GM21528 (cell line): ENCODE results near the gene GAS7.
"Not testable (repeated sequence)": the region's sequence is repeated elsewhere in the genome, so short reads cannot be mapped to it uniquely, and the experiment has no call there.

Experiments
- ATAC-seq: cut with Tn5 transposase; IDR thresholded peaks from one replicate; pipeline ENCODE4 v1.9.1; 2021; ENCODE audit warnings: mild to moderate bottlenecking, moderate library complexity; ENCODE audit not compliant: unreplicated experiment, low FRiP score

The GAS7 gene

GRCh38 chr17:9928601-9929333 is 269.6 kb downstream of the GAS7 start:
- ATAC-seq: no peak

- ATAC-seq: no peak
These were observed 272.1 kb downstream of the GAS7 start for GRCh38 chr17:9926150-9926804.

DNA sequence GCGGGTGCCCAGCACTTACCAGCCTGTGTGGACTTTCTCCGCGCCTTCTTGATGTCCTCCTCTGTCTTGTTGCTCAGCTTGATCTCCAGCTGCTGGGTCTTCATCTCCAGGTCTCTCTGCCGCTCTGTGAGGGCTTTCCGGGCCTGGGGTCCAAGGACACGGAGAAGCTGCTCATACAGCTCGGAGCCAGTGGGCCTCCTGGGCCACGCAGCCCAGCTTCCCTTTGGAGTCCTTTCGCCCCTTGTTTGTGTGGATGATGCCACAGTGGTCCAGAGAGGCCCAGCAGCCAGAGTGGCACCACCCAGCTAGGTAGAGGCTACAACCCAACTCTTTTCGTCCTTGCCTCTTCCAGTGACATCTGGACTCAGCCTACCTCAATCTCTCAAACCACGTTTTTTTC is 272.9 kb downstream of the GAS7 start:
- no peak for ATAC-seq

DNA sequence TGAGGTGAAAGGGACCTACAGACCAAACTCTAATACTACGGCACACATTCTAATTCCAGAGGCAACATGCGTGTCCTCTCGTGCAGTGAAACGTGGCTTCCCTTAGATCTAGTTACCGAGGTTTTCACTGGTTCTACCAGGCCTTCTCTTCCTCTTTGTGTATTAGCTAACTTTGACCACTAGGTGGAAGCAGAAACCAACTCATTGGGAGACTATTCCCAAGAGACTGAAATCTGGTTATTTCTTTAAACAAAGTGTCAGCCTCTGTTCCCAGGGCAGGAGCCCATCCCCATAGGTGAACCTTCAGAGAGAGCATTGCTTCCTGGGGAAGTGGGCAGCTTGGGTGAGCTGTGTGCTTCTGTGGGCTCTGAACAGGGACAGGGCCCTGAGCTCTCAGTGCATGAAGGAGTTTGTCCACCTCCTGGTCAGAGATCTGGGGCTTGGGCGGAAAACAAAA is 273.6 kb downstream of the GAS7 start:
- ATAC-seq: no peak

- ATAC-seq: no peak
These were observed 276.2 kb downstream of the GAS7 start for GRCh38 chr17:9922012-9922848.

DNA sequence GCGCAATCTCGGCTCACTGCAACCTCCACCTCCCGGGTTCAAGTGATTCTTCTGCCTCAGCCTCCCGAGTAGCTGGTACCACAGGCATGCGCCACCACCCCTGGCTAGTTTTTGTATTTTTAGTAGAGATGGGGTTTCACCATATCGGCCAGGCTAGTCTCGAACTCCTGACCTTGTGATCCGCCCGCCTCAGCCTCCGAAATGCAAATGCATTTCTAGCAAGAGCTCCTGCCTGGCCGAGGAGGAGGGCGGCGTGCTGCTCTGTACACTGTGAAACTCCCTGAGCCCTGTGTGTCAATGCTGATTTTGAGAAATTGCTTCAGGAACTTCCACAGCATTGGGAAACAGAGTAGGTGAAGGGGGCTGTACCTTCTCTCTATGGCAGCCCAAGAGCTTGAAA is 277.2 kb downstream of the GAS7 start:
- not testable (repeated sequence) for ATAC-seq

DNA sequence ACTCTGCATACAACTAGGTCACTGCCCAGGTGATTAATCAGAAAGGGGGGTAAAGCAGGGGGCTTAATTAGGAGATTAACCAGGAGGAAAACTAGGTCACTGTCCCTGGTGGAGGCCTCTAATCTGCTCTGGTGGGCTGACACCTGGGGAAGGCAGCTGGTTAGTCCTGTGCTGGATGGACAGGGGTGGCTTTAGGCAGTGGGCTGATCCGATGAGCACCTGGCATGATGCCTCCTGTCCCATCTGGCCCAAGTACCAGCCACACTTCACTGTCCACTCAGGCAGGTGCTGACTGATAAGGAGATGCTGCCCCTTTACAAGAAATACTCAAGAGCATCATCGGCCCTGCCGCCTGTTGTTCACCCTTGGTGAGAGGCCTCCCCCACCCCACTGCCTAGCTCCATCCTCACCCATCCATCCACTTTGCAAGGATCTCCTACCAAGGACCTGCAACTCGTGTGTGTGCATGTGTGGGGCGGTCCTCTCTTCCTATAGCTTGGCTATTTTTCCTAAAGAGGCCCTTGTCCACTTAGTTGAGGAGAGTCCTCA is 279.5 kb downstream of the GAS7 start:
- ATAC-seq: no peak

DNA sequence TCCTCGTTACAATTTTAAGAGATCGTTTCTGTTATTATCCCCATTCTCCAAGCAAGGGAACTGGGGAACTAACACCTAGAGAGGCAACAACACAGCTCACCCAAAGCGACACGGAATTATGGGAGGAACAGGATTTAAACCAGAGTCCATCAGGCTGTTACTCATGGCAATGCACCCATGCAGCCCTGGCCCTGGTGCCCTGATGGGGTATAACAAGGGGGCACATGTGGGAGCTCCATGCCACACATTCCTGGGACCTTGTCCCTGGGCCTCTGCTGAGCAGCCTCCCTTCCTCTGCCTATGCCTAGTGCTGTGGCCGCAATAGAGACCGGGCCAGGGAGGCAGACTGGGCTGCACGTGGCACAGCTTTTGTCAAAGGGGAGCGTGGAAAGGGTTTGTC is 280.1 kb downstream of the GAS7 start:
- no peak for ATAC-seq

GRCh38 chr17:9917801-9918200 is 280.6 kb downstream of the GAS7 start:
- ATAC-seq: no peak

DNA sequence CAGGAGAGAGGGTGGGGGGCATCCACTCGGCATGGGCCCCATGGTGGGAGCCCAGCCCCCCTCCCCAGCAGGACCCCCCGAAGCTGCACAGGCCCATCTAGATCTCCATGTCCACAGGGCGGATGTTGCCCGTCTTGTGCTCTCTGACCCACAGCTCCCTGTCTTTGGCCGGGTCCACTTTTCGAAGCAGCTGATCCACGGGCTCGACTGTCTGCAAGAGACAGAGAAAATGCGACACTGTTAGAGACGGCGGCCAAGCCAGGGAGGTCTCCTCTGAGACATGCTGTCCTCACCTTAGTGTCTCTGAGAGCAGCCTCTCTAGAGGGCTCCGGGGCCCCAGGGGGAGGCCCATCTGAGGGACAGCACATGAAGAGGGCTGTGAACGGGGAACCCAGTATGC is 281.3 kb downstream of the GAS7 start:
- ATAC-seq: no peak

GRCh38 chr17:9916108-9916507 is 282.3 kb downstream of the GAS7 start:
- no peak for ATAC-seq

DNA sequence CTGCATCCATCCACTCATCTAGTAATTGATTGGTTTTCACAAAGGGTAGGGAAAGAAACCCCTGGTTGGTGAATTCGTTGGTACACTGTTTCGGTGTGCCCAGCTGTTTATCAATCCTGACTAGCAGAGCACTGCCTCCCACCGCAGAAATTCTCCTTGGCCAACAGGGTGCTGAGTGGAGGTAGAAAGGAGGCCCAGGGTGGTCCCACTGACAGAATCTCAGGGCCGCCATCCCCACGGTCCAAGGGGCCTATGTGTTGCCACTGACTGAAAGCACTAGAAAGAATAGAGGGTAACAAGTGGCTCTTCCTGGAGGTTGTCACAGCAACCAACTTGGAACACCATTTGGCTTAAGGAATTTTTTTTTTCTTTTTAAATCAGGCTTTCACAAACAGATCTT is 284.9 kb downstream of the GAS7 start:
- no peak for ATAC-seq

DNA sequence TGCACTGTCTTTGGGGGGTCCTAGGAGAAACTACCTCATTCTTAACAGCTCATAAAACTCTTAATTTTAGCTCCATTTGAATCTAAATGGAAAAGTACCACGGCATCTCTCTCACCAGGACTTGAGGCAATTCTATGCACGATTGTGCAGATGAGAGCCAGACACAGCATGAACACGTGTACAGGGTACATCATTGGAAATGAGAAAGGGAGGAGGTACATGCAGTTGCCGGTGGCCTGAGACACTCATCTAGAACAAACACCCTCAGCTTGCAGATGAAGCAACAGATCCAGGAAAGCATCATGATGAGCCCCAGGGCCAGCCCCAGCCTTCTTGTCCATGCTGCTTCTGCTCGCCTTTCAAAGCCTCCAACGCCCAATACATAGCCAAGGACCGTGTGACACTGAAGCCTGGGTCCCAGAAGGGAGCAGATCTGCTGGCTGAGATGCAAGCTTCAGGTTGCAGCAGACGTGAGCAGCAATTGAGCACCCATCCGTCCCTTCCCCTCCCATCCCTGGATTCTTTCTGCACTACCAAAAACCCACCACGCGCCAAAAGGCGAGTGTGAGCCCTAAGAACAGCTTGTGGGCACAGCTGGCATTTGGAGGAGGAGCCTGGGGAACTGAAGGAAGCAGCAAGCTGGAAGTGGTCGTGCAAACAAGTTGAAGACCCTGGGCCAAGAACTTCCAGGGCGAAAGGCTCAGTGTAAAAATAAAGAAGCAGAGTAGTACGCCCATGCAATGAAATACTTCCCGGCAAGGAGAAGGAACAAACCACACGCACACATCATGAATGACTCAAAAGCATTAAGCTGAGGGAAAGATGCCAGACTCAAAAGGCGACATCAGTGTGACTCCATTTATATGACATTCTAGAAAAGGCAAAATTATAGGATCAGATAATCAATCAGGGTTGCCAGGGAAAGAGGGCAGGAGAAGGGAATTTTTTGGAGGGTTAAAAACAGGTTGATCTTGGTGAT is 286.0 kb downstream of the GAS7 start:
- no peak for ATAC-seq

DNA sequence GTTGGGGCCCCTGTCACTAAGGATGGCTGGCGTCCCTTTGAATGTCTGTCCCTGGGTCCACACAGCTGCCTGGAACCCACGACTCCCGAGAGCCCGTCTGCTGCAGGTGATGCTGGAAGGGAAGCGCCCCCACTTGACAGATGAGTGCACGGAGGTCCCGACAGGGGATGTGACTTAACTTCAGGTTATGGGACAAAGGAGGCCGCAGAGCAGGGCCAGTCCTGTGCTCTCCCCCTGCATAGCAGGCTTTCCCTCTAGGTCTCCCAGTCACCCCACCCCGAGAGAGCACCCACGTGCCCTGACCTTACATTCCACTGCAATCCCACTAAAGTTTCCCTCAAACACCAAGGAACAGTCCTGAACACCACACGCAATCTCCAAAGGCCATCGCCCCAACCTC is 287.3 kb downstream of the GAS7 start:
- ATAC-seq: no peak

DNA sequence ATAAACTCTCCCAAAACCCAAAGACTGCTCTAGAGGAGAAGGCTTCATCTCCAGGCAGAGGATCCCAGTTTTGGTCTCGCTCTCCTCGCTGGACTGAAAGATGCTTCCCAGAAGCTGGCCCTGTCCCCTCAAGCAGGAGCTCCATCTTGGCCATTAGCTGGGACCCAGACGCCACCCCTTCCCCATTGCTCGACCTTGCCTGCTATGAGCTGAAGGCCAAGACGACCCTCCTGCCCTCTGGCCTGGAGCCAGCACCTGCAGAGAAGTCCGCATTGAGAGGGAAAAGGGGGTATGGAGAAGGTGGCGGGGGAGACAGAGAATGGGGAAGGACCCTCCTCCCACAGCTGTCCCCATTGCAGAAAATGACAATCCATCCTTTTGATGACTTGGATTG is 289.8 kb downstream of the GAS7 start:
- ATAC-seq: no peak

- no peak for ATAC-seq
These were observed 290.3 kb downstream of the GAS7 start for GRCh38 chr17:9907883-9908648.

DNA sequence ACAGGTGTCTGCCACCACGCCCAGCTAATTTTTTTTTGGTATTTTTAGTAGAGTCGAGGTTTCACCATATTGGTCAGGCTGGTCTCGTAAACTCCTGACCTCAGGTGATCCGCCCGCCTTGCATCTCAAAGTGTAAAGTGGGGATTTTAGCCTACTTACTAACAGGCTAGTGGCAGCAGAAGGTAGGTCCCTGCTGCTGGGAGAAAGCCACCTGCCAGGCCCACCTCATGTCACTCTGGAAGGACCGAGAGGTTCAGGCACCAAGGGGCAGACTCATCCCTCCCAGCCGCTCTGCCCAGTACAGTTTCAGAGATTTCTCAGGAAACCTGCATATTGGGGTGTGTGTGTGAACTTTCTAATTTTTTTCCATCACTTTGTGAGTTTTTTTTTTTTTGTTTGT is 291.3 kb downstream of the GAS7 start:
- no peak for ATAC-seq

- ATAC-seq: no peak
These were observed 291.8 kb downstream of the GAS7 start for GRCh38 chr17:9906616-9907015.

- no peak for ATAC-seq
These were observed 292.5 kb downstream of the GAS7 start for GRCh38 chr17:9905902-9906301.
